NCI-H524 treated with DMSO at 0.1 percent for 48 hours (cell line): ENCODE data around the gene RGS14.
"Not testable (repeated sequence)": the region's sequence is repeated elsewhere in the genome, so short reads cannot be mapped to it uniquely, and the experiment has no call there.

Source experiments
- DNase-seq: peaks from one replicate; lab custom pipeline; 2025; lab: John Stamatoyannopoulos, UW

RGS14 gene

DNA sequence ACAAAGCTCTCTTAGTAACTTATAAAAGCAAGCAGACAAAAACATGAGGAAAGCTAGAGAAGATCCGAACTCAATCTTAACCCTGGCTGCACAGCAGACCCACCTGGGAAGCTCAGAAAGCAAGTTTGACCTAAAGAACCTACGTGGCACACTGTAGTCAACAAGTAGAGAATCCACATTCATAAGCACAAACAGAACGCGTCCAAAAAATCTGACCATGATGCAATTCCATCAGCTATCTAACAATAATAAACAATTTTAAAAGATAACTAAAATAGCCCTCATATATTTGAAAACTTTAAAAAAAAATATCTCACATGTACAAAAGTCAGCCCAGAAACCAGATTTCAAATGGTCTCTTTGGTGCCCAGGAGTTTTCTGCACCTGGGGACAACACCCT is 10.9 kb upstream of the RGS14 start:
- DNase-seq: no peak

DNA sequence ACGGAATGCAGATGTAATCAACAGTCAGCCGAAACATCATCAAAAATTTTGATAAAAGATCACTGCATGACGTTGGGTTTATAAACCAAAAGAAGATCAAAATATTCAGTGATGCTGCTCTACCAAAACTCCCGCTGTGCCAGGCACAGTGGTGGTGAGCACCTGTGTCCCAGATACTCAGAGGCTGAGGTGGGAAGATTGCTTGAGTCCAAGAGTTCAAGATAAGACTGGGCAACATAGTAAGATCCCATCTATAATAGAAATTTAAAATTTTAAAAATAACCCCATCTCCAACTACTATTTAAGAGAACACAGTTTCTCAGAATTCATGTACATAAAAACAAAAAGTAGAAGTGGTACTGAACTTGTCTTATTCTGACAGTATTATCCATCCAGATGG is 10.0 kb upstream of the RGS14 start:
- DNase-seq: no peak

DNA sequence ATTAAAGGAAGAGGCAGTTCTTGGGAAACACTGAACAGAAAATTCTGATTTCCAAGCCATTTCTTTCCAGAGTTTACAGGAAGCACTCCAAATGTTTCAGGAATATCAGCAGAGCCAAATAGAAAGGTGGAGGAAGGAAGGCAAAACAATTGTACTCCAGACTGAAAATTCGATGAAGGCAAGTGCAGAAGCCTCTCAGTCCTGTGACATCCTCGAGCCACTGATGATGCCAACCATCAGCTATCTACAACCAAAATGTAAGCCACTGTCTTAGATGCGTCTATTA is 8.4 kb upstream of the RGS14 start:
- DNase-seq: no peak

DNA sequence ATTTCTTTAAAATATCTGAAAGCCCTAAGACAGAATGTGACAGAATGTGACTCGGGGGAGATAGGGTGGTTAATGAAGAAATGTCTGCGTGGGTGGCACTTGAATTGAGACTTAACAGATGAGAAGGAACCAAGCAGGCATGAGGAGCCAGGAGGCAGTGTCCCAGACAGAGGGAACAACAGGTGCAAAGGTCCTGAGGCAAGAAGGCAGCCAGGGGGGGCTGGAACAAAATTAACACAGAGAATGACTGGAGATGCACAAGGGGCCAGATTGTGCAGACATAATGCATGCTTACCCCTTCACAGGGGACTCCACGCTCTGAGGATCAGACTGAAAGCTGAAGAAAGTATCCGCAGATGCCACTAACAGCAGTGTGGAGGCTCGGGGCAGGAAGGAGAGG is 8.0 kb upstream of the RGS14 start:
- DNase-seq: no peak

DNA sequence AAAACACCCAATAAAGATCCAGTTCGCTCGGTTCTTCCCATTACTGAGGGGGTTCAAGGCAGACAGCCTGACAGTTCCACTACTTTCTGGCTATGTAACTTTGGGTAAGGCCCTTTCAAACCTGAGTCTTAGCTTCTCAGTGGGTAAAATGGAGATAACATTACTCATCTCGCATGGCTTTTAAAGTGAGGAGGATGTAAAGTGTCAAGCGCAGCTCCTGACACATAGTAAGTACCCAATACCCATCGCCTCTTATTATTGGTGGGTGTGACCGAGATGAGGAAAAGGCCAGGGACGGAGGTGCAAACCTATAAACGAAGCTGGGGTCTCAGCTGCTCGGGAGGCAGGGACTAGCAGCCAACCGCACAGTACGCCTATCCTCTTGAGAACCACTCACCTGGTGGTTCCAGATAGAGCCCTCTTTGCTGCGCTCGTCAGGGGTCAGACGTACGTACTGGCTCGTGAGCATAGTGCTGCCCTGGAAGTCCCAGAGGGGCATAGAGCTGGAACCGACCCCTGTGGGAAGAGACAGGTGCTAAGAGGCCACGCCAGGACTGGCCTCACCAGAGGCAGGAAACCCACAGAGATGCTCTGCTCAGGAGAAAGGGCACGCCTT is 6.8 kb upstream of the RGS14 start:
- DNase-seq: no peak

DNA sequence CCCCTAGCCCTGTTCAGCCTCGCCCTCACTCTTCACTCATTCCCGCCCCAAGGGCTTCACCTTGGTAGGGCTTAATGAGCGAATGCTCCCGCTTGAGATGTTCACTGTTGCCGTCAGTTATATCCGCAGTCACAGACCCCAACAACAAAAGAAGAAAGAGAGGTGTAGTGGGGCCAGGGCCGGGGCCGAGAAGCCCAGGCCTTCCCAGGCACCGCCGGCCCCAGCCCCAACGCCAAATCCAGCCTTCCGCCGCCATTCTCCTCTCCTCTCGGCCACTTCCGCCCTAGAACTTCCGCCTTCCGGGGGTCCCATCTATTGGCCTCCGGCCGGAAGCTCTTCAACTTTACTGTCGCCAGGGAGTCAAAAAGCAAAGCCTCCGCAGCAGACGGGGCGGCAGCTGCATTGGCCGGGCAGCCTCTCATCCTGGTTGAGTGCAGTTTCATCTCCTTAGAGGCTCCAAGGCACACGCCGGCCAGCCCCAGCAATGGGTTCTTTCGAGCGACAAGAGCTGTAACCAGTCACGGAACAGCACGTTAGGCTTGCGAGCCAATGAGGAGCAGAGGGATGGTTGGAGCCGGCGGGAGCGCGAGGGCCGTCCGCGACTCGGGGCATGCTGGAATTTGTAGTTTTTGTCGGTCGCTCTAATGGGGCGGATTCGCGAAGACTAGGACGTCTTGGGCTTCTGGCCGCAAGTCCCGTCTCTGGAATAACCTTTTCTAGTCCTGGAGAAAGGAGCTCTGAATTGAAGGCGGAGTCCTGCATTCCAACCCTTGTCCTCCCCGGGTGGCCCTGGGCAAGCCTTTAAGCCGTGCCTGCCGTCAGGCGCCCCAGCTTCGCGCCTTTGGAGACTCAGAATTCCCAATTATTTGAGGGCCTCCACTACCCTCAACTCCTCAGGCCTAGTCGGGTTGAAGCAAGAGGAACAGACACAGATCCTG is 6.1 kb upstream of the RGS14 start, which contains the start of gene LMAN2:
Gene LMAN2 (minus strand): TSS at position 277 of the 938 bp plus-strand sequence. CDS start 21 bp downstream, at position 256.
- peak; percentile 84 for DNase-seq

DNA sequence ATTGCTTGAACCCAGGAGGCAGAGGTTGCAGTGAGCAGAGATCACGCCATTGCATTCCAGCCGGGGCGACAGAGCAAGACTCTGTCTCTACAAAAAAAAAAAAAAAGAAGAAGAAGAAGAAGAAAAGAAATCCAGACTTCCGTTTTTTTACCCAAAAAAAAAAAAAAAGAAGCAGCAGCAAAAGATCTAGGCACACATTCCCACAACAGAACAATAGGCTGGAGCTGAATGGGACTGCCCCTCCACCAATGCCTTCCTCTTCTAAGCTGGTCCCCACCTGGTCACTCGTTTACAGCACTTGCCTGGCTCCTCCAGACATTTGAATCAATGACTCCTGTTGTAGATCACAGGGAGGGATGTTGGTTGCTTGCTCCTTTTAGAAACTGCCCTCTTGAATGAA is 4.6 kb upstream of the RGS14 start:
- no peak for DNase-seq

DNA sequence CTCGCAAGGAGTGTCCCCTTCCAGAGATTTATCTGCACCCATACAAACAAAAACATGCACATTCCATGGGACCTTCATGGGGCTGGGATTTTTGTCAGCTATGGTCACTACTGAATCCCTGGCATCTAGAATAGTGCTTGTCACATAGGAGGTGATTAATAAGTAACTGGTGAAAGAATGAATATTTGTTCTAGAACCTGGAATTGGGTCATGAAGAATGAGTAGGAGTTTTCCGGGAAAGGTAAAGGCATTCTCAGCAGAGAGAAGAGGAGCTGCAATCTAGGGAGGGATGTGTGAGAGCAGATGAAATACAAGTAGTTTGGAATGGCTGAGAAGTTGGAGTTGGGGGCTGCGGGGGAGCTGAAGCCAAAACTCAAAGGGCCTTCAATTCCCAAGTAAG is 3.5 kb upstream of the RGS14 start:
- DNase-seq: no peak

DNA sequence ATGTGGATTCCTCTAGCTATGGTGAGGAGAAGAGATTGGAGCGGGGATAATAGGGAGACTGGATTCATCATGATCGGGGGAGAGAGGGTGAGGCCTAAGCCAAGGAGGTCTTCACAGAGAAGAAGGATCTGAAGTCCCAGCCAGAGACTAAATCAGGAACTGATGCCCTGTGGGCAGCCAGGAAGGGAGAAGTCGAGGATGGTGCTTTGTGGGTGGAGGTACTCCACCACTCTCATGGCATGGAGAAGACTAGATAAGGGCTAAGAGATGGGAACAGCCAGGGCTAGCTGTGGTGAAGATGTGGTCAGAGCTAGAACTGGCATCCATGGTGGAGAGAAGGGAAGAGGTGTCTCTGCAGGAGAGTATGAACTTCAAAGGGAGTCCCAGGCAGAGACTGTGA is 3.0 kb upstream of the RGS14 start:
- DNase-seq: no peak

DNA sequence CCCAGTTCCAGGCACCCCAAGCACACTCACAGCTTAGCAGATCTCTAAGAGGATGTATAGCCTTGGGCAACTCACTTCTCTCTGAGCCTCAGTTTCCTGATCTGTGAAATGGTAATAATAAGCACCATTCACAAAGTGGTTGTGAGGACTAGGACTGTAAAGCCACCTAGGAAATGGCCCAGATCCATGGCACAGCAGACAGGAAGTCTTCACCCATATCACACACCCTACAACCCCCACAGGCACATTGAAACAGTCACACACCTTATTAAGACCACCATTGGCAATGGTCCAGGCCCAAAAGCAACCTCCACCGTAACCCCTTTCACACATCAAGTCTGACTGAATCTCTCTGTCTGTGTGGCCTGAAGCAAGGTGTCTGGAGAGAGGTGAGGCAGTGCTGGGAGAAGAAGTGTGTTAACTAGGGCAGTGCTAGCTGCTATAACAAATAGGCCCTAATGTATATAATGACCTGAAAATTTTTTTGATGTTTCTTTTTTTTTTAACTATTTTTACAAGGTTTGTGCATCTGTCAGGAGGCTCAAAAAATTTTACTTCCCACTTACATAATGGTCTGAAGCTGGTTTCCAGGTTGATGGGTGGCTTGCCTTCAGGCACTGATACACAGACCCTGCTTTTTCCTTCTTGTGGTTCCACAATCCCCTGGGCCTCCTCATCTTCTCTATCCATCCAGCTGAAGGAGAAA is 2.4 kb upstream of the RGS14 start:
- DNase-seq: no peak

DNA sequence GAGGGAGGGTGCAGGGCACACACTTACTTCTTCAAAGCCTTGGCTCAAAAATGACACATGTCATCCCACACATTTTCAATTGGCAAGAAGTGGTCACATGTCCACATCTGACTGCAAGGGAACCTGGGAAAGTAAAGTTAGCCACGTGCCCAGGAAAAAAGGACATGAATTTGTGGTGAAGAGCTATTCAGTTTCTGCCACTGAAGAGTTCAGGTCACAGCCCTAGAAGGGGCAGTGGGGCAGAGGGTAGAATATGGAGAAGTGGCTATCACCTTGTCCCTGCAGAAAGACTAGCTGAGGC is 1.9 kb upstream of the RGS14 start:
- no peak for DNase-seq

DNA sequence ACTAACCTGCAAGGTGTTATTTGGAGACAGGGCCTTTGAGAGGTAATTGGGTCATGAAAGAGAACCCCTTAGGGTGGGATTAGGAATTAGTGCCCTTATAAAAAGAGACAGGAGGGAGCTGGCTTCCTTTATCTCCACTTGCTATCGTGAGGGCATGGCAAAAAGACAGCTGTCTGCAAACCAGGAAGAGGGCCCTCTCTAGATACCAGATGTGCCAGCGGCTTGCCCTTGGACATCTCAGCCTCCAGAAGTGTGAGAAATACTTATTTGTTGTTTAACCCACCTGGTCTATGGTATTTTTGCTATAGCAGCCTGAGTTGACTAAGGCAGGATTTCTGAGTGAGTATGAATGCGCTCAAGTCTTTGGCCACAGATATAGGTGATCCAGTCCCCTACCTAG is 978 bp upstream of the RGS14 start:
- DNase-seq: no peak

DNA sequence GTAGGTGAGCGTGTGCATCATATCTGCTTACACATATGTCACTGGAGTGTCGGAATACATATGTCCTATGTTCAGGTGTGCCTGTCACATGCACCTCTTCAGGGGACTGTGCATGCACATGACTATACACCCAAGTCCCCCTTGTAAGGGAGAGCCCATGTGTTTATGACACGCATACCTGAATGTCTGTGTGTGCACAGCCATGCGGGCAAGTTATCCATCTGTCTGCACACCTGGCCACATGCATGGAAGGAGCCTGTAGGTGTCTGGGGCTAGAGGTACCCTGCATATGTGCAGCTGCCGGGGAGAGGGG is 622 bp upstream of the RGS14 start:
- no peak for DNase-seq

DNA sequence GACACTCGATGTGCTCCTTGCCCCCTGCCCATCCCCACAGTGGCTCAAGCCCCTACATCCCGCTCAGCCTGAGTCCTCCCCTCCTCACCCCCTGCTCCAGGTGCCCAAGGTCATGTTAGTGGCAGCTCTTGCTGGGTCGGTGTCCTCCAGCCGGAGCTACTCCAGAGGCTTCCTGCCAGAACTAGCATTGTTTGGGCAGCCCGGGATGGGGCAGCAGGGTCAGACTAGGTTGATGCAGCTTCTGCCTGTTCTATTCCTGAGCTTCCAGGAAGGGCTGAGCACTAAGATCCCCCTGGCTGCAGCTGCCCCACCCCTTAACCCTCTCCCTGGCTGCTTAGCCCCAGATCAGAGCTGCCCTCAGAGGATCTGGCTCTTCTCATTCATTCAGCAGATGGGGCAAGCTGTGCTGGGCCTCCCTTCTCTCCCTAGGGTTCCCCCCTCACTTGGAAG is 671 bp downstream of the RGS14 start:
- DNase-seq: no peak

DNA sequence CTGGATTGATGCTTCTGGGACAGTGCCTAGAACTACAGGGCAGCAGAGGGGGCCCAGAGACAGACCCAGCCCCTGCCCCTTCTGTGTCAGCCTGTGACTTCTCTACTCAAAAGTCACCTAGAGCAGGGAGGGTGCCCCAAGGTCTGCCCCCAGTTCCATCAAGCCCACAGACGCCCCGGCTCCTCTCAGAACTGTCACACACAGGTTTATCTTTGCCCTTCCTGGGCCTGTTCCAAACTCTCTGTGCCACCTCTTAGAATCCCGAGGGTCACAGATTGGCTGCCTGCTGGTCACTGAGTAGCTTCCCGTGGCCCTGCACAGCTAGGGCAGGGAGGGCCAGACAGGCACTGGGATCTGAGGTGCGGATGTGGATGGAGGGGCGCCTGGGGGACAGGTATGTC is 1.7 kb downstream of the RGS14 start:
- DNase-seq: no peak

DNA sequence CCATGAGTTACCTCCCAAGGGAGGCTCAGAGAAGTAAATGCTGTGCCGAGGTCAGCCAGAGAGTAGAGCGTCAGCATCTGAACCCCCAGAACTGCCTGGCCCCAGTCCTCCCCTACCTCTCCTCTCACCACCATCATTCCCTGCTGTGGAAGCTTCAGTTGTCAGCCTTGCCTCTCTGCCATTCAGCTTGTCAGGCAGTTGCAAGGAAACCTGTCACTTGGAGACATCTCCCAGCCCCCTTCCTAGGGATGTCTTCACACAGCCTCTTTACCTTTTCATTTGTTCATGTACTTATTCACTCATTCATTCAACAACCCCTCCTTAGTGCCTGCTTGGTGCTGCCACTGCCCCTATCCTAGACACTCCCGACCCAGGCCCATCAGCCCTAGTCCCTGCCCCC is 2.1 kb downstream of the RGS14 start:
- no peak for DNase-seq

DNA sequence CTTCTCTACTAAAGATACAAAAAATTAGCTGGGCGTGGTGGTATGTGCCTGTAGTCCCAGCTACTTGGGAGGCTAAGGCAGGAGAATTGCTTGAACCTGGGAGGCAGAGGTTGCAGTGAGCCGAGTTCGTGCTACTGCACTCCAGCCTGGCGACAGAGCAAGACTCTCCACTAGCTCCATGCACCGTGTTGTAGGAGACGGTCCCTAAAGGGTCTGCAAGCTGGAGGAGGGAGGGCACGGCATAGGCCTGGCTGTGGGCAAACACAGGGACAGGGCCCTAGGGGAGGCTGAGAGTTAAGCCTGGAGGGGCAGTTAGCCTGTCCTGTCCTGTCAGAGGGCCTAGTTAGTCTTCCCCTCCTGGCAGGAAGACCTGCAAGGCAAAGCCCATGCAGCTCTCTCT is 3.0 kb downstream of the RGS14 start:
- DNase-seq: not testable (repeated sequence)

DNA sequence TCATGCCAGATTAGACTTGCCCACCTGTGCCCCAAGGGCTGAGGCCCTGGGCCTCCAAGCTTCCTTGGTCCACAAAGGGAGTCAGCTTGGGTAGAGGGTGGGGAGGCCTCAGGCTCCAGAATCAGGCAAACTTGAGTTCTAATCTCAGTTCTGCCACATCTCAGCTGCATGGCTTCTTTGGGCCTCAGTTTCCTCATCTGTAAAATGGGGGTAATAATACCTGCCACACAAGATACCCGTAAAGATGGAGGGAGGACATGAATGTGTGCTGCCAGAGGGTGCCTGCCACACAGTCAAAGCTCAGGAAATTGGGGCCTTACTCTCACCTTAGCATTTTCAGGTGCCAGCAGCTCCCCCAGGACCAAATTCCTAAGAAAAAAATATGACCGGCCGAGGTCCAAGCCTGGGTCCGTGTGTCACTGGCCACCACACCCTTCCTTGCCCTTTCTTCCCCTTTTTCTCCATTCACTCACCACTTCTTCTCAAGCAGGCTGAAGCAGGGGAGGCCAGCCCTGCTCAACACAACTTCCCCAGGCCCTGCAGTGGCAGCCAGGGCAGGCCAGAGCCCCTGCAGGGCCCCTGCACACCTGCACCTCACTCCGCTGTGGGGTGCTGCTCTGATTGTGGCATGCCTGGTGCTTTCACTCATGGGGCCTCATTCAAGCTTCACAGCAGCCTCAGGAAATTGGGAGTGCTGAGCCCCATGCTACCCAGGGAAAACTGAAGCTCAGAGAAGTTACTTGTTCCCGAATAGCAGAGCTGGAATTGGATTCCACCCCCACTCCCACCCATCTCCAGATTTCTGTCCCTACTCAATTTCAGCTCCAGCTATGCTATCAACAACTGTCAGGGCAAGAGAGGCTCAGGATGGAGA is 3.9 kb downstream of the RGS14 start:
- no peak for DNase-seq

DNA sequence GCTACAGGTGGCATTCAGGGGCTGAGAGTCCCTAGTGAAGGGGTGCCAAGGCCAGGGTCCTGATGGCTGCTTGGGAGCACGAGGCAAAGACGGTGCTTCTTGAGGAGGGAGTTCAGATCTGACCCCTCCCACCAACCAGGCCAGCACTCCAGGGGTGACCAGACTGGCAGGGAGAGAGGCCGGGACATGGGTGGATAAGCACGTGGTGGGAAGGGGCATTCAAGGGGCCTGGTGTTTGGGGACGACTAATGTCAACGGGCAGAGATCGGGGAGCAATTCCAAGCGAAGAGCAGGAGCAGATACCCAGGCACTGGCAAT is 4.5 kb downstream of the RGS14 start:
- no peak for DNase-seq

DNA sequence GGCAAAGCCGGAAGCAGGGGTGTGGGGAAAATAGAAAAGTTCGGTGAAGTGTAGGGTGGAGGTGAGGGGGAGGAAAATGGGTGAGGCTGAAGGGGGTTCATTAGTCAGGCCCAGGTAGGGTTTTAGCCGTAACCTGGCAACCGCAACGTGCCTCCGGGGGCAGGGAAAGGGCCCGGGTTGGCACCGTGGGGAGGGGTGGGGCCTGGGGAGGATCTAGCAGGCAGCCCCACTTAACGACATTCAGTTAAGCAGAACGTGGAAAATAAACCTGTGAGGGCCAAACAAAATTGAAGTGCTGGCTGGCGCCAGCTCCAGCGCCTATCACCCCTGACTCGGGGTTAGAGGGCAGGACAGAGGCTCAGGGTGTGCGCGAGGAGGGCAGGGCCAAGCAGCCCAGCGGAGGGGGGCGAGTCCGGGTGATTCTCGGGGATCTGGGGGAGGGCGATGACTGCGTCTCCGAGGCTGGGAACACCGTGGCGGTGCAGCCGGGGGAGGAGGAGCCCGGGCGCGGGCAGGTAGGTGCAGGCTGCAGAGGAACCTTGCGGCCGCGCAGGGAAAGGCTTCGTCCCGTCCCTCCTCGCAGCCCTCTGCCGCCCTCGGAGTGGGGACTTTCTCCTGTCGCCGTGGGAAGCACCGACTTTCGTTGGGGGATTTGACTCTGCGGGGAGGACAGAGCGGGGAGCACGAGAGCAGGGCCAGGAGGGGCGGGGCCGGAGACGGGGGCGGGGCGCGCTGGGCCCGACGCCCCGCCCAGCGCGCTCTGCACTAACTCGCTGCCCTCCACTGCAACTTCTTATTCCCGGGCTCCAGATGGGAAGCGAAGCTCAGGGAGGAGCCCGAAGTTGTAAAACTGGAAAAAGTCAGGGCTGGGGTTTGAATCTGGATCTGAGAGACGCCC is 5.1 kb downstream of the RGS14 start:
- no peak for DNase-seq

DNA sequence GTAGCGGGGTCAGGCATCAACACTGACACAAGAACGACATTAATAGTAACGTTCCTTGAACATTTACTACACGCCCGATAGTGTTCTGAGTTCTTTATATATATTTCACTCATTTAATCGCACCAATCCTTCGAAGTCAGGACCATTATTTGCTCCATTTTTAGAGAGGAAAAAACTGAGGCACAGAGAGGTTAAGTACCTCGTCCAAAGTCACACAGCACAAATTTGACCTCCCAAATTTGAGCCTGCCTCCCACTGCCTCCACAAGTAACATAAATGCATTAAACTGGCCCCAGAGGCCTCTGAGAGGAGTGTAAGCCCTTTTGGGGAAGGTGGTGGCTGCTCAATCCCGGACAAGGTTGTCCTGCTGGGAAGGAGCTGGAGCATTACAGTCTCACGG is 5.8 kb downstream of the RGS14 start:
- no peak for DNase-seq
